Fibroblast of skin of right biceps (primary cell): ENCODE results near the gene FHIT.

ENCODE experiments used
- DNase-seq: peaks from one replicate; pipeline ENCODE4 v3.0.0-alpha.2; 2013

Gene FHIT

DNA sequence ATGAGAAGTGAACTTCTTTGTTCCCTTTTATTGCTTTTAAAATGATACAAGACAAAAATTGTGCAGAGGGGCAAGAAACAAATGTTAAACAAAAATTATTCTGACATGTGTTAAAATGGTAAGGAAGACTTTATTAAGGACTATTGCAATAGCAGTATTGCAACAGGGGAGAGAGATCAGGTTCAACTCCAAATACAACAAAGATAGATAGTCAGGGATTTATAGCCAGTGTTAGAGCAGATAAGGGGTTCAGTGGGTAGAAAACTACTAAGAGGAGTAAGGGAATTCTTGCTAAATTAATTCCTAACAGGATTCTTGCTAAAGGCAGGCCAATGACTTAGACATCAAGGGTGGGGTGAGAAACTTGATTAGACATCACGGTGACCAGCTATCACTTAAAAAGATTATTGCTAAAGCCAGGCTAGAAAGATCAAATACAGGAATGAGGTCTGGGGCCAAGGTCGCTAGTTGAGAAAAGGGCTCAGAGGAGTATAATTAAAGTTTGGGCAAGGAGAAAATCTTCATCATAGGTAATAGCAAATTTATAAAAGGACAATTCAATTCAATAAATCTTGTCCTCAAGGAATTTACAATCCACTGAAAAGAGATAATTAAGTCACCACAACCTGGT is 81.5 kb downstream of the FHIT start:
- no peak for DNase-seq

DNA sequence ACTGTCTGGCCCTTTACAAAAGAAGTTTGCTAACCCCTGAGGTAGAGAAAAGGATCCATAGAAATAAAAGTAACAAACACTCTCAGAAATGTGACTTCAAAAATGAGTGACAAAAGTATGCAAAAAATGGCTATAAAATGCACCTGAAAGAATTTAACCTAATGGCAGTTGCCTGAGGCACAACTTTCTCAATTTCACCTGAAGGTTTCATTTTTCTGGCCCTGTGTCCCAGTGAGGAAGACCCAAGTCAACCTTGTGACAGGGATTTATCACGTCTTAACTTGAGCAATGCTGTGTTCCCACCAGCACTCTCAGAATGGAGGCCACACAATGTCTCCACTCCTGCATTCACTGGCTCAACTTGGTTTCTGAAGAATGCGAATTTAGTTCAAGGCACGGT is 83.0 kb downstream of the FHIT start:
- DNase-seq = no peak

DNA sequence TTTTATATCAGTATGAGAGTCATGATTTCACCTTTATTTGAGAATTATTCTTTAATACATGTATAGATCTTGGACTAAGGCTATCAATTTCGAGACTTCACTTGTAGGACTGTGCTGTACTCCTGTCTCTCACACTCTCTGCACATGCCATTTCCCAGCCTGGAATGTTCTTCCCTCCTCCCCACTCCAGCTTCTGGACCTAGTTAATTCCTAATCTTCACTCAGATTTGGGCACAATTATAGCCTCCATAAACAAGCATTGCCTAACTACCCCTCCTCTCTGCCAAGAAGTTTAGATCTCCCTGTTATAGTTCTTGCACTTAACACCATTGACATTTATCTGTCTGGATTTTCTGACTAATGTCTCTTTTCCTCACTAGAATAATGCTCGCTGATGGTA is 88.3 kb downstream of the FHIT start:
- no peak for DNase-seq

DNA sequence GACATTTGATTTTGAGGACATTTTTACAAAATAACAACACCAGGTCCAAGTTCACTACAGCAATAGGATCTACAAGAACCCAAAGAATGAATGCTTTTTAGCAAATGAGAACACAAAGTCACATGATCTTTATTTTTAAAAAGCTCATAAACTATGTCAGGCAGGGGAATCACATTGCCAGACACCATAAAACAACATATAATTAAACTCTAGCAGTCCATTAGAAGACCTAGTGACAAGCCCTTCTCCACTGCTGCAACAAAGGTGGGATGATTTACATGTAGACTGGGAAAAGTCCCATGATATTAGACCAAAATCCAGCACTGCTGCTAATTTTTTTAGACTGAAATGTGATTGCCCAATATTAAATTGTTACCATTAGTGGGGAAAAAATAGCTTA is 92.6 kb downstream of the FHIT start:
- no peak for DNase-seq

DNA sequence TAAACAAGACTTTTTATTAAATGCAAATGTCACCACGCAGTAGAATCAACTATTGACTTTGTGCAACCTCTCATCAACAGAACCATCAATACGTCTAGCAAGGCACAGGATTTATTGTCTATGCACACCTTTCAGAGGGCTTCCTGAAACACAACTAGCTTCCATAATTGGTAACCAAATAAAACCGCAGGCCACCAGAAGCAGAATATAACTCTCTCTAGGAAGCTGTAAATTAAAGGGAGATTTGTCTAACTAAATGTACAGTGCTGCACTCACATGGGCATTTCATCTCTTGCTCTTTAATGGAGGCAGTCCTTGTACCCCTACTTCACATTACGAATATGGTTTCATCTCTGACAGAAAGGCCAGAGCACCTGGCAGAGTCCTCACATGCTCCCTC is 93.0 kb downstream of the FHIT start:
- DNase-seq = no peak

DNA sequence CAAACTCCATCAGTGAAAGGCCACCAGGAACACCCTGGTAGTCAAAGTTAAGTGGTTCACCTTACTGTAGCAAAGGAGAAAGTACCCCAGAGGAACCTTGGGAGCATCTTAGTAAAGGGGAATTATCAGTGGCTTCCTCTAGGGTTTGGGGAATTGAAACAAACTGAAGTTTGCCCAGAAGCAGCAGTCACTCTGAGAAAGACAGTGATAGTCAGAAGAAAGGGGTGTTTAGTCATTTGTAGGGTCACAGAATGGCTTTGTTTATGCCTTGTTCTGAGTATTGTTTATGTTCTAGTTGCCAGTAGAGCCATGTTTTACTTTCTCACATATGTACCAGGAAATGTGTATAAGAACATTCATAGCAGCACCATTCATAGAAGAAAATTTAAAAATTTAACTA is 93.8 kb downstream of the FHIT start:
- no peak for DNase-seq

DNA sequence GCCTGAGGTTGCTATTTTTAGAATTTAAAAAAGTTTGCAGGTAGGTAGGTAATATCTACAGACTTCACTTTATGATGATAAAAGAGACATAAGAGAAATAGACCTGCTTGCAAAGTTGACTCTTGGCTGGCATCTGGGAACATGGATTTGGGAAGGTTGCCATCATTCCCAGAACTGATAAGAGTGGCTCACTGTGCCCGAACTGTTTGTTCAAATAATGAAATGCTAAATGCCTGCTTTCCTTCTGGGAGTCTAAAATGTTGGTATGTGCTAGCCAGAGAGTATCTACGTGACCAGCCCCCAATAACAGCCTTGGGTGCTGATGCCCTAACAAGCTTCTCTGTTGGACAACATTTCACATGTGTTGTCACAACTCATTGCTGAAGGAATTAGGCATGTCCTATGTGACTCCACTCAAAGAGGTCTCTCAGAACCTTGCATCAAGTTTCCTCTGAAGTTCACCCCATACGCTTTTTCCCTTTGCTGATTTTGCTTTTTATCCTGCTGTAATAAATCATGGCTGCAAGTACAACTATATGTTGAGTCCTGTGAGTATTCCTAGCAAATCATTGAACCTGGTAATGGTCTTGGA is 95.5 kb downstream of the FHIT start:
- DNase-seq = no peak

DNA sequence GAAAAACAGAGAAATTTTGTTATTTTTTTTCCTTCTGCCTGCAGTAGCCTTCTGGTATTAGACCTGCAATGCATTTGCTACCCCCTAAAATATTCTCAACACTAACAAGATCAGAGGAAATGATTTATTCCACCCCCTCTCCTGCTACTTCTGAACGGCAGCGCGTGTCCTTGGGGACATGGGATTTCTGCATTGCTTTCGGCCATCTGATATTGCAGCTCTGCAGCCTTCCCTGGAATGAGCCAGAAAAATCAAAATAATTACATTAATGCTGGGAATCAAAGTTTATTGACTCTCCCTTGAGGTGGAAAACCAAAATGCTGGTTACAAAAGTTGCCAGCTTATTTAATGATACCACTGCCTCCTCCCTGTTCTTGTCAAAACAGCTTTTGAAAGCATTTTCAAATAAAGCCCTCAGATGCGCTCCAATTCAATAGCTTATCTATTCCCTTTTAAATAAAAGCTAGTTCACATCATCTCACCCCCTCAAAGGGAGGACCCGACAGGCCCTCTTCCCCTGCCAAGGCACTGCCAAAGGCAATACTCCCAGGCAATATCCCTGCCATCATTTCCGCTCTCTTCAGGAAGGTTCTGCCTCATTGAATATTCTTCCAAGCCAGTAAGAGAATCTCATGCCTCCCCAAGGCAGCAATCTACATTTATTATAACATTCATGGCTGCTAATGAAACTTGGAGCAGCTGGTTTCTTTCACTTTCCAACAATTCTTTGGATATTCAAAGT is 96.6 kb downstream of the FHIT start:
- no peak for DNase-seq

DNA sequence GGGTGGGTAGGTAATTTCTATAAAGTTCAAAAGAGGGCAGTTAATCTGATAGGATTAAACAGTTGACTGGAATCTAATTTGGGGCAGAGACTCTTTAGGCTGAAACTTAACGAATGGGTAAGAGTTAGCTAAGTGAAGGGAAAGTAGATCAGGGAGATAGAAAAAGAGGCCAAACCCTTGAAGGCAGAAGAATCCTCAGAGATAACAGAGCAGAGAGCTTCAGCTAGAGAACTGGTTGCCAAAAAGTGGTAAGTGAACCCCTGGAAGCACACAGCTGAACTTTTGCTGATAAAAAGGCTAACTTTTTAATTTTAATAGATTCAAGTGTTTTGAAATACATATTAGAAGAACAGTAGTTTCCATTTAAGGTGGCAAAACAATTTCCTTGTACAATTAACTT is 99.2 kb downstream of the FHIT start:
- DNase-seq = no peak

DNA sequence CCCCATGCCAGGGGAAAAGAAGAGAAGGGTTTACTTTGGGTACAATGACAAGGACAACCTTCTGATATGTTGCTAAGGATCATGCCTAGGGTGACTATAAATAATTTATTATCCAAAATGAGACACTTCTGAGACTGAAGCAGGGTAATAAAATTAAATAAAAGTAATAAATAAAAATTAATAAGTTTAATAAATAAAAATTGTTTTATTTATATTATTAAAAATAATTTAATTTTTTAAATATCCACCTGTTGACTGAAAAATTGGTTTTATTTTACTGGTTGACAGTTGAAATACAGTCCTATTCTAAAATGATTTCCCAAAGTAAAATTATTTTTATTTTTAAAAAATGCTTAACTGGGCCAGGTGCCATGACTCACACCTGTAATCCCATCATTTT is 102.0 kb downstream of the FHIT start:
- no peak for DNase-seq

DNA sequence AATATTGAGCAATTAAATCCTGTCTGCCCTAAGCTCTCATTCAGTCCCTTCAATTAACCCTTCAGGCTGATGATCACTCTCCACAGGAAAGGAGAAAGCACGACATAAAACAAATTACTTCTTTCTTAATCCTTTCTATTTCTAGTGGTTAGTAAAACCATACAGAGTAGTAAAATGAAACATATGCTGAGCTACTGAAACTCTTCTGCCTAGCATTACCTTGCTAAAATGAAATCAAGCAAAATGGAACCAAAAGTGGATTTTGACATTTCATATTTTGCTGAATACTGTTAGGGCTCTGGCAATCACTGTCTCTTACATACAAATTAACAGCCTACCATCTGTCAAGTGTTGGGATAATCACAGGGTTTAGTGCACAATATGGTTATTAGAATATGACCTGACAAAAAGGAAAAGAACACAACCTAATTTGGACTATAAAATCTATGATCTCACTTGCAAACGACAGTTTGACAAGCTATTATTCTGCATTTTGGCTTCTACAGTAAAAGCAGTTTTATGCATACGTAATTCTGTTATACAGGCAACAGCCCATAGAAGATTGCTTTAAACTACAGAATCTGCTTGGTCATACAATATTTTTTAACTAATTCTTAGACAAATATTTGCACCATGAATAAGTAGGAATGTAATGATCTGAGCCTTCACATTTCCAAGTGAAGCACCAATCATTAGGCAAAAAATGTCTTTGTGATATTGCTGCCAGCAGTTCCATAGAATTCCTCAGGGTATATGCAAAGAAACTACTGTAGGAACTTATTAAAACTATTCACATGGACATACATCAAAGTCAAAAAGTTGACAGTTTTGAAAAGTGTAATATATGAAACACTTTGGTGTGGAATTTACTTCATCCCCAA is 105.0 kb downstream of the FHIT start:
- peak; percentile 44 for DNase-seq

DNA sequence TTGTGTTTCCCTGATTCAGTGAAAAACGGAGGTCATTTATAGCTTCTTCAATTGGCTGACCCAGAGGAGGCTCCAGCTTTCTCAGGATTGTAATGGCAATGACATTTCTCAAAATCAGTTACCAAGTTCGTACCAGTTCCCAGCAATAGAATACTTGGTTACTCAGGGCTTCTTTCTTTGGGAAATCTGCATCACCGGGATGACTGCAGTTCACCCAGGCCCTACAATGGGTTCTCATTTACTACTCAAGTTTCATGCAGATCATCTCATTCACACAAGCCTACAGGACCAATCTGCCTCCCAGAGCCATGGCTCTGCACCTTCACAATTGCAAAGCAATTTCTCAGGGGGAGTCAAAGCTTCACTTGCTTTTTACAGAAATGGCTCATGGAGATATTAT is 109.6 kb downstream of the FHIT start:
- no peak for DNase-seq

DNA sequence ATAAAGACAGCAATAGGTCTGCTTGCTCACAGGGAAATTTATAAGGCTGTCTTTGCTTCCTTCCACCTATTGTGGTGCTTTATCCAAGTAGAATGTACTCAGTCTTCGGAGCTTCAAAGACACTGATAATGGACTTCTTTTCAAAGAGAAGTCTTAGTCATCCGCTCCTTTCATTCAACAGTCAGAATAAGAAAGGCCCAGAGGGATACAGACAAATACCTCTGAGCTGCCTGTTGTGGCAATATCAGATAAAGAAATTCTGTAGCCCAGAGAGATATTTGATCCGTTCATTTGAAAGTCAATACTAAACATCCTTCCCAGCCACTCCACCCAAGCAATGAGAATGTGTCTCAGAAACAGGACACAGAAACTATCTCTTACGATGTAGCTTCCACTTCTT is 110.0 kb downstream of the FHIT start:
- no peak for DNase-seq

DNA sequence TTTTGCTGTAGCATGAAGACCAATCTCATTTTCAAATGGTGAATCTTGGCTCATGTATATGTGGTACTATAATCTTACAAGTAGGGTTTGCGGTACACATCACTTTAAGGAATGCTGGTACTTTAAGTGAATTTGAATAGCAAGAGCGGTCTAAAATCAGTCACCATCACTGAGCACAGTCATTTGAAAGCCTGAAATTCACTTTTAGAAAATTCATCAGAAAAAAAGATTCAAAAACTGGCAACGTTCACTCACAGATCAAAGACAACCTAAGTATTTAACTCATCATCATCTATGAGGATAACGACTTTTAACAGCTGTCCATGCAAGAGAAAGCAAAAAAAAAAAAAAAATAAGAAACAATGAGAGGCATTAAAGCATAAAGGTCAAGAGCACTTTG is 111.6 kb downstream of the FHIT start:
- DNase-seq = no peak

DNA sequence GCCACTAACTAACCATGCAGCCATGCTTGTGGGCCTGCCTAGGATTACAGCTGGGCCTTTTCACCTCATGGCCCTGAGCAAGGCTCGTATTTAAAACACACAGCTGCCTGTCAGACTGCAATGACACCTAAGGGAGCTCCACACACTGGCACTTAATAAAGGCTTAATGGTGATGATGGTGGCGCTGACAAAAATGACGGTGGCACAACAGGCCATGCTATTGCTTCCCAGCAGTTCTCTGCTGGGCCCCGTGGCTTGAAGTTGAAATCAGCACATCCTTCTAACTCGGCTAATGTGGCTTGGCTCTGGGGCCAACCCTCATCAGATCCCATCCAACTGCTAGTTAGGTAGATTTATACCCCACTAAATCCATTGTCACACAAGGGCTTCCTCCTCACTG is 112.9 kb downstream of the FHIT start:
- DNase-seq = no peak

DNA sequence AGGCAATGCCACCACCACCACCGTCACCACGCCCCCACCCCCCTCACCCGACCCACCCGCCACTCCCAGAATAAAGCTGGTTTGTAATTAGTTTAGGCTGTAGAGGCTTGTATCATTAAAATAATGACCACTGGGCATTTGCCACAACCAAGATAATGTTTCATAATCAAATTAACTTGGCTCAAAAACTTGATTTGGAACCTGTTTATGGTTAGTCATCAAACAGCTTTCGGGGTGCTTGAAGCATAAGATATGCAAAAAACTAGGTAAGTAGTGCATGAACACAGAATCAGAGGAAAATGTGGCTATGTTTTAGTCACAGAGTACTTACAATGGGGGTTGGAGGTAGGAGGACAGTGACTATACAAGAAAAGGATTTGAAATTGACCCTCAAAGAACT is 115.1 kb downstream of the FHIT start:
- DNase-seq = no peak

DNA sequence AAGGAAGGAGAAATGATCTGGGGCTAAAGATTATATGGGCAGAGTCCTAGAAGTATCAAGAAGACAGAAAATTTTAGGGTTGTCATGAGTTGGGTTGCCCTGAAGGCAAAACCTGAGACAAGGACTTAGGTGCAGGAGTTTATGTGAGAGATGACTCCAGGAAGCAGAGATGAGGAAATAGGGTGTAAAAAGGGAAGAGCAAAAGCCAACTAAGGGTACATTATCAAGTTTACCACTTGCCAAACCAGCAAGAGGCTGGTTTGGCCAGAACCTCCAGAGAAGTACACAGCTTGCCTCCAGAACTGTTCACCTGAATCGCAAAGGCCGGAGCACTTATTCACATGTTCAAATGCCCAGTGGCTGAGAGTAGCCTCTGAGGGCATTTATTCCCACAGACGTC is 116.7 kb downstream of the FHIT start:
- no peak for DNase-seq

DNA sequence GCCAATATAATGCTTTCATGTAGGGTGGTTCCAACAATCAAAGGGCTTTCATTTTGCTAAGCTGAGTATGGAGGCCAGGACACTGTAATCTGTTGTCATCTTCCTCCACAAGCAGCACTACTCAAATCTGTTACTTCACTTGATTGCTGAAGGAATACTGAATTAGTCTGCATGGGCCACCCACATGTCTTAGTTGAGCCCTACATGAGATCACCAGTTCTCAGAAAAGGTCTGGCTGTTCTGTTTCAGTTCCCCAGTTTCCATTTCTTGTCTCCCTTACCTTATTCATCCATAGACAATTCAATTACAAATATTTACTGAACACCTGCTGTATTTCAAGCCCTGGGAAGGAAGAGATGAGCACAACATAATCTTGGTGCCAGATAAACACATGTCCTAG is 119.2 kb downstream of the FHIT start:
- no peak for DNase-seq

DNA sequence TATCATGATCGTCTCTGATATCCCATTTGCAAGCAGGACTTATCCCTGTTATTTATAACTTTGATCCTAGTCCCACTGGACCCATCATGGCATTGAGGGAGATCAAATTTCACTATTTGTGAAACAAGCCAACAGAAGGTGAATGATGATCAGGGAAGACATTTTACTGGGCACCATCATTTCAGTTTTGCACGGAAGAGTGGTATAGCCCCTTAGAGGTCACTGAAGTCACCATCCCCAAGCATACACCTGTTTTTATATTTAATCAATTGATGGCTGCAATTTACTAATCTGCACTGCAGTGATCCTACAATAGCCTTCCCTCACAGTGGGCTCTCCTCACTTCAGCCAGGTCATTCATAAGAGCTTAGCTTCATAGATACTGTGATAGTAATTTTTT is 132.4 kb downstream of the FHIT start:
- no peak for DNase-seq

DNA sequence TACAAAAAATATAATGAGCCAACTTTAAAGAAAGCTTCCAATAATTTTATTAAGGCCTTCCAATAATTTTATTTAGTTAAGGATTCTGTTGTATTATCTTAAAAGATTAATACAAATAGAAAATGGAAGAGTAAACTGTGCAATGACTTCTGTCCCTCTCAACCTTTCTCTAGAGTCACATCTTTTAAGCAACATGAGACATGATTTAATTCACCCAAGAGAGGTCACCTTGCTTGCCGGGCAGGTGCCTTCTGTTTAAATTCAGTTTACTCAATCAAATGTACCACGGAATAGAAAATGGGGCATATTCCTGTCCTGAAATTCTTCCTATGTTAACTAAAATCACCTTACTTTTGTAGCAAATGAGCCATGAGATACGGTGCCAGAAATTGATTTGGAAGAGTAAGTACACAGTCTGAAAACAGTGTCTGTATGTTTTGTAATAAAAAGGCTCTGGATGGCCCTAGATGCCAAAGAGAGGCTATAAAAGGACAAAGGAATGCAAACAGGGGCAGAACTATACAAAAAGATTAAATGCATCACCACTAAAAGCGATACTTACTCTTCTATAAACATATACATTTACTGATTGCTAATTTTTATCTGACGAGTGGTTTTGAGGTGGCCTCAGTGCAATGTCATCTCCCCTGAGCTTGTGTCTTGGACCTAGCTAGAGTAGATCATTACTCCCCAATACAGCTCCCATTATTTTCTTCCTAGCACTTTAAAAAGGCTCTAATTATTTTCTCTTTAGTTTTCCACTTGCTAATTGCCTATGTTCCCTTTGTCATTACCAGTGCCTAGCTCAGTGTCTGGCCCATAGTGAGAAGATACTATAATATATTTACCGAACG is 134.0 kb downstream of the FHIT start:
- no peak for DNase-seq

DNA sequence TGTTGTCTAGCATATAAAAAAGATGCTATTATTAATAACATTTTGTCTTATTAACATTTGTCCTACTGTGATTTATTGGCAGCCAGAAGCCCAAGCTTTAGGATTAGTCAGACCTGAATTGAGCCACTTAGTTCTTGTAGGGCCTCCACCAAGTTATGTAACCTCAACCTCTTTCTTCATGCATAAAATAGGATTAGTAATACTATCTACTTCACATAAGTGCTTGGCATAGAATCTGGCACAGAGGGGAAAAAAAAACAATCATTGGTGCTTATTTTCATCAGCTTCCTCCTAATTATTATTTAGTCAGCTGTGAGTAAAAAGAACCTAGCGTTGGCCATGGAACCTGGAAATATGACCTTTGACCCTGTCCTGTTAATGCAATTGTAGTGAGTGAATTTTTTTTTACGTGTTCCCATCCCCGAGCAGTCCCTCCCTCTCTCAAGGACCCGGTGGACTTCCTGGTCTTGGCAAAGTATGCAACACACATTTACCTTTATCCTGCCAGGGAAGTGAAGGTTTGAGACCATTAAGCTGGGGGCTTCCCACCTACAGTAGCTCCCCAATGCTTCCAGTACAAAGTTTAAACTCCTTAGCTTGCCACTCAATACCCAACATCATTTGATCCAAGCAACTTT is 136.8 kb downstream of the FHIT start:
- no peak for DNase-seq

DNA sequence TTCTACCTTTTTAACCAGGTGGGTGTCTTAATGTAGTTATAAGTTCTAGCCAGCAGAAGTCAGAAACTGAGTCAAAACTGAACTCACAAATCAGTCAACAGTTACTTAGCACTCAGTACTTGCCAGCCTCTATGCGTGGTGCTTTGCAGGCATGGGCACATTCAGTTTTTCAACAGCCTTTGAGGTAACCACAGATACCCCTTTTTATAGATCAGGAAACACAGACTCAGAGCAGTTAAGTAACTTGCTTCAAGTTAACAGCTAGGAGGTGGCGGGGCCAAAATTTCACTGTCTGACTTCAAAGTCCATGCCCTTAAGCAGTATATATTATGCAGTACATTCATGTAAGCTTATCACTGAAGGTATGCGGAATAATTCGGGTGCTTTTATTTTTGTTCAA is 139.4 kb downstream of the FHIT start:
- no peak for DNase-seq
